Left hindlimb (tissue), 1 donor: ENCODE results near the gene ALK.

Experiments used
- DNase-seq: peaks from one replicate; pipeline ENCODE4 v3.0.0-alpha.2; 2018

Gene ALK

DNA sequence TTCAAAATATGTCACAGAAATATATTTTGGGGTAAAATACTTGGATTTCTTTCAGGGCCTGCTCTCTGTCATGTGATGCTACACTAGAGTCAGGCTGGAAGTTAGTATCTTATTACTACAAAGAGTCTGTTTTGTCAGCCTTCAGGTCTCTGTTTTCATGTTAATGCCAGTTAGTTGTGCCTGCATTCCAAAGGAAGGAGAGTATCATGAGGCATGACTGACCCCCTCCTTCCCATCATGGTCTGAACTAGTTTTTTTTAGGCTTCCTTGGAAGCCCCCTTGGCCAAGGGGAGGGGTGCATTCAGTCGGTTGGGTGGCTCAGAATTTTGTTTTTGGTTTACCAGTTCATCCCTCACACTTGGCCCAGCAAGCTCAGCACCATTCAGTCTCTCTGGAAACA, 318.0 kb downstream of the ALK start:
- no peak for DNase-seq

GRCh38 chr2:29601872-29602271, 319.5 kb downstream of the ALK start:
- DNase-seq, result no peak

- DNase-seq, result no peak
Measured at GRCh38 chr2:29601321-29601720, 320.1 kb downstream of the ALK start.

DNA sequence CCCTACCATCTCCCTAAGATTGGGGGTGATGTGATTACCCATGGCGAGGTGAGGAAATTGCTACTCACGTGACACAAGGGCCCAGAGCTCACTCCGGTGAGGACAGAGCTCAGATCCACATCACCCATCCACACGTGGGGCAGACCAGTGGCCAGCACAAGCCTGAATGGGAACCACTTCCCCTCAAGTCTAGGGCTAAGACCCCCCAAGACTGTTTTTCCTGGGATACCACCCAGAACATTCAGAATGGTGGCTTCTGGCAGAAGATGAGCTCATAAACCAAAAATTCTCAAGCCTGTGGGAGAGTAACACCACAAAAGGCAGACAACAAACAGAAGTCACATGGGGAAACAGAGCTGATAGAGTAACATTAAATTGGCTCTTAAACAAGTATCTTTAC, 321.4 kb downstream of the ALK start:
- DNase-seq, result no peak

- DNase-seq, result no peak
Measured at GRCh38 chr2:29598978-29599377, 322.4 kb downstream of the ALK start.

GRCh38 chr2:29597035-29597434, 324.4 kb downstream of the ALK start:
- DNase-seq, result no peak

- no peak for DNase-seq
Measured at GRCh38 chr2:29596584-29596983, 324.8 kb downstream of the ALK start.

- DNase-seq, result no peak
Measured at GRCh38 chr2:29591600-29591999, 329.8 kb downstream of the ALK start.

- no peak for DNase-seq
Measured at GRCh38 chr2:29590211-29590610, 331.2 kb downstream of the ALK start.

- DNase-seq, result no peak
Measured at GRCh38 chr2:29589440-29590103, 331.8 kb downstream of the ALK start.

DNA sequence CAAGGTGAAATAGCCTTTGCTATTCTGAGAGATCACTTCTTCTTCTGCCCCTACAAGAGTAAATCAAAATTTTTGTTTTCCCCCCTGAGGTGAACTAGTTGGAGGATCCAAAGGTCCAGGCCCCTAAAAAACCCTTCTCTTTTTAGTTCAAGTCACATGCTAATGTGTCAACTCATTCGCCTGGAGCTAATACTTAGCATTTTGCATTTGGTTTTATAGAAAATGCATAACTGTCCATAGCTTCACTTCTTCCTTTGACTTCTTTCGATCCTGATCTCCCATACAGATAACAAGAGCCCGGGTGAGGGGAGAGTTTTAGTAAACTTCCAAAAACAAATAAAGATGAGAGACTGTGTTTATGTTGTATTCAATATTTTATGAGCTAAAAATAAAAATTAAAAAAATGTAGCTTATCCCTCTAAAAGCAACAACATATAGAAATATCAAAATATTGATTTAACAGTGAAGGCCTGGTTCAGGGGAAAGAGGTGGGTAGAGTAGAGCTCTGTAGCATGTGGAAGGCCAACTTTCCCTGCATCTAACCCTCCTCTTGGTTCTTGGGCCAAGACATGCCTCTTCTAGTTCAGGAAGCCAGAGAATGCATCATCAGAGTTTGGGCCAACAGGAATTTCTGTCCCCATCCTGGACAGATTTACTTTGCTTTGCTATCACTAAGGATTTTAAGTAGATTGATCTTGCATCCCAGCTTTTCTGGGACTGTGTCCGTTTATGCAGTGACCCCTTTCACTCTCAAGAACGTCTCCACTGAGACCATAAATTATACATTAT, 333.8 kb downstream of the ALK start:
- DNase-seq, result no peak

- no peak for DNase-seq
Measured at GRCh38 chr2:29586919-29587318, 334.5 kb downstream of the ALK start.

GRCh38 chr2:29583548-29584156, 337.7 kb downstream of the ALK start:
- no peak for DNase-seq

- DNase-seq, result no peak
Measured at GRCh38 chr2:29583104-29583503, 338.3 kb downstream of the ALK start.

DNA sequence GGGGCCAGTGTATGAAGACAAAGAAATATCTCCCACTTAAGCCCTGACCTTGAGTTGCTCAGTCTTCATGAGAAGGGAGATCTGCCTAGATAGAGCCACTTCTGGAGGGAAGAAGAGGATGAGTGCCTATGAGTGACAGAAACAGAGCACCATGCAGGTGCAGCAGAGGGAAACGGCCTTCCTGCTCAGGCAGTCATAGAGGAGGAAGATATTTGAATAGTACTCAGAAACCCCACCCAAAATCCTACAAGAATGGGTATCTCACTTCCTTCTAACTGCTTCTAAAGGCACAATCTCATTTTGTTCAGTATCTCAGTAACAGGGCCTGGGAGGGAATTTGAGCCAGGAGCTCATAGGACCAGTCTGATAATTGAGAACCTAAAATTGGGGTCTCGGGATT, 339.3 kb downstream of the ALK start:
- DNase-seq, result no peak

DNA sequence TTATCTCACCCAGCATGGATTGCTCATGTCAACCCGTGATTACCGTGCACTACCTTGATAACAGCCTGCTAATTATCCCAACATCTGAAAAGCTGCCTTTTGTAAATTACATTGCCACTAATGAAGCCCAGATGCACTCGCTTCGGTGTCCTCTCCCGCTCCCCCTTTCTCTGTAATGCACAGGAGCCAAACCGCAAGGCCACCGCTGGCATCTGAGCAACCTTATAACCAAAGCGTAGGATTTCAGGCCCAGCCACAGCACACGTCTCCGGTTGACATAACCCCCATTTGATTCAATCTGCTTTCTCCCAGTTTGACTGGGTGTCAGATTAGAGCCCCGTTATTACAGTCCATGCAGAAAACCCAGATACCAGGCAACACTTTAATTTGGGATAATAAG, 341.2 kb downstream of the ALK start:
- peak; percentile 40 for DNase-seq

- no peak for DNase-seq
Measured at GRCh38 chr2:29579495-29580169, 341.8 kb downstream of the ALK start.

DNA sequence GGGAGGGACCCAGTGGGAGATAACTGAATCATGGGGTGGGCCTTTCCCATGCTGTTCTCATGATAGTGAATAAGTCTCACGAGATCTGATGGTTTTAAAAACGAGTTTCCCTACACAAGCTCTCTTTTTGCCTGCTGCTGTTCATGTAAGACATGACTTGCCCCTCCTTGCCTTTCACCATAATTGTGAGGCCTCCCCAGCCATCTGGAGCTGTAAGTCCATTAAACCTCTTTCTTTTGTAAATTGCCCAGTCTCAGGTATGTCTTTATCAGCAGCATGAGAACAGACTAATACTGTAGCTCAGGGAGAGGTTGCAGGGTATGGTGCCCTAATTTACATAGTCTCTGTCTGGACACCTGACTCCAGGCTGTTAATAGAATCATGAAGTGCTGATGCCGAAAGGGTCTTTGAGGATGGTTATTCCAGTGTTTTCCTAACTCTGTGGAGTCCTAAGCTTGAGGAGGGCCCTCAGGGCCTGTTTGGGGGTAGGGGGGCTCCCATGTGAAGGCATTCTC, 343.2 kb downstream of the ALK start:
- DNase-seq, result no peak

DNA sequence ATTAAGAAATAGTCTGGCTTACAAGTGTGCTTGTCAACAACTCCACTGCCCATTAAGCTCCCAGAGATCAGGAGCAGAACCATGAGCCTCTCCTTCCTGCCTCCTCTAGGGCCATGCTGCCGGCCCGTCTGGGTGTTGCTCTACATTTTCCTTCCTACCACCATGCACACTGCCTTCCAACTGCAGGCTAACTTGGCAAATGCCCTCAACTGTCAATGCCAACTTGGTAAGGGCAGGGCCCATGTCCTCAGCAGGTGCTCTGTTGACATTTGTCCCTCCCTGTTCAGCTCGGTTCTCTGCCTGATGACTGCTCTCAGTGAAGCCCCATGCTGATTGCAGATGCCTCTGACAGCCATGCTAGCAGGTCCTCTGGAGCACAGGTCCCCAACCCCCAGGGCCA, 345.2 kb downstream of the ALK start:
- no peak for DNase-seq

- no peak for DNase-seq
Measured at GRCh38 chr2:29575370-29575890, 346.0 kb downstream of the ALK start.

DNA sequence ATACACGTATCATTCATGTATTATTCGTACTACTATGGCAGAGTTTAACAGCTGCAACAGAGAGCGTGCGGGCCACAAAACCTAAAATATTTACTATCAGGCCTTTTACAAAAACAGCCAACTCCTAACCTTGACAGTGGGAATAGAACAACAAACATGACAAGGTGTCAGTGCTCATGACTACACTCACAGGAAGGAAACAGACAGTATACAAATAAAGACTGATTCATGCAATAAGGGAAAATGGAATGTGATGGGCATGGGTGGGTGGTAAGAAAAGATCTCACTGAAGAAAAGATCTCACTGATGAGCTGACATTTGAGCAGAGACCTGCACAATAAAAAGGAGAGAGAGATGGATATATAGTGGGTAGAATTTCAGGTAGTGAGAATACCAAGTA, 347.8 kb downstream of the ALK start:
- DNase-seq, result no peak

GRCh38 chr2:29573147-29573546, 348.2 kb downstream of the ALK start:
- no peak for DNase-seq

GRCh38 chr2:29570539-29570938, 350.8 kb downstream of the ALK start:
- DNase-seq, result no peak
